Fibroblast of lung (primary cell): Measurements from ENCODE around the gene SLC34A1.

Experiments
- EZH2 ChIP-seq: IDR thresholded peaks from 2 replicates; pipeline ENCODE4 v1.5.1; 2012; ENCODE audit warnings: low read length, control low read depth, mild to moderate bottlenecking; ENCODE audit errors: missing control alignments
- TF ChIP-seq, protein P1 (sequence below), 2 donors: IDR thresholded peaks in 1 of 2; conservative IDR thresholded peaks in 1 of 2; 1 replicate in 1 of 2; 2 replicates in 1 of 2; pipeline ENCODE4 v1.5.1; 2011 to 2012; ENCODE audit warnings: low read length in 2 of 2, control low read depth in 1 of 2, inconsistent platforms in 1 of 2, low read depth in 1 of 2, mild to moderate bottlenecking in 1 of 2

DNA sequence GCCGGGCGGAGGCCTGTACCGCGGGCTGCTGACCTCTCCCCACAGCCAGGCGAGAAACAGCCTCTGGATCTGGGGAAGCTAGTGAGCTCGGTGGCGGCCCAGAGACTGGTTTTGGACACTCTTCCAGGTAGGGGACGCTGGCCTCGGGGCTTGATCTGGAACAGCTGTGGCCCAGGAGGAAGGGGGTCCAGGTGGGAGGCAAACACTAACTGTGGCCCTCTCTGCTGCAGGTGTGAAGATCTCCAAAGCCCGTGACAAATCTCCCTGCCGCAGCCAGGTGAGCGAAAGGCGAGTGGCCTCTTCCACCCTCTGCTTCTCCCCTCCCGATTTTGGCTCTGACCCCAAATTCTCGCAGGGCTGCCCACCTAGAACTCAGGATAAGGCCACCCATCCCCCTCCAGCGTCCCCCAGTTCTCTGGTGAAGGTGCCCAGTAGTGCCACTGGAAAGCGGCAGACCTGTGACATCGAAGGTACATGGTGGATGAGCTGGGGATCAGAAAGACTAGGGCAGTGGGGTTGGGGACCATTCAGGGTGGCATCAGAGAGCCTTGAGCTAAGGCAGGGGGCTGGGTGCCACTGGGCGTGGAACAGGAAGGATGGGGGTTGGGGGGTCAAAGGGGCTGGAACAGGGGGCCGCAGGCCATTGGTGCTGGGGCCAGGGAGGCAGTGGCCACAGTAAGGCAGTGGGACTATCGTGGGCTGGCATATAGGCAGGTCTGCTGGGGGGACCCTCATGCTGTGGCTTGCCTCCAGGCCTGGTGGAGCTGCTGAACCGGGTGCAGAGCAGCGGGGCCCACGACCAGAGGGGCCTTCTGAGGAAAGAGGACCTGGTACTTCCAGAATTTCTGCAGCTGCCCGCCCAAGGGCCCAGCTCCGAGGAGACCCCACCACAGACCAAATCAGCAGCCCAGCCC is 12.9 kb upstream of the SLC34A1 start:
- TF ChIP-seq, protein P1, sequence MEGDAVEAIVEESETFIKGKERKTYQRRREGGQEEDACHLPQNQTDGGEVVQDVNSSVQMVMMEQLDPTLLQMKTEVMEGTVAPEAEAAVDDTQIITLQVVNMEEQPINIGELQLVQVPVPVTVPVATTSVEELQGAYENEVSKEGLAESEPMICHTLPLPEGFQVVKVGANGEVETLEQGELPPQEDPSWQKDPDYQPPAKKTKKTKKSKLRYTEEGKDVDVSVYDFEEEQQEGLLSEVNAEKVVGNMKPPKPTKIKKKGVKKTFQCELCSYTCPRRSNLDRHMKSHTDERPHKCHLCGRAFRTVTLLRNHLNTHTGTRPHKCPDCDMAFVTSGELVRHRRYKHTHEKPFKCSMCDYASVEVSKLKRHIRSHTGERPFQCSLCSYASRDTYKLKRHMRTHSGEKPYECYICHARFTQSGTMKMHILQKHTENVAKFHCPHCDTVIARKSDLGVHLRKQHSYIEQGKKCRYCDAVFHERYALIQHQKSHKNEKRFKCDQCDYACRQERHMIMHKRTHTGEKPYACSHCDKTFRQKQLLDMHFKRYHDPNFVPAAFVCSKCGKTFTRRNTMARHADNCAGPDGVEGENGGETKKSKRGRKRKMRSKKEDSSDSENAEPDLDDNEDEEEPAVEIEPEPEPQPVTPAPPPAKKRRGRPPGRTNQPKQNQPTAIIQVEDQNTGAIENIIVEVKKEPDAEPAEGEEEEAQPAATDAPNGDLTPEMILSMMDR (conservative IDR thresholded peaks at IDR 0.05 in 1 of 2, IDR thresholded peaks at IDR 0.05 in 1 of 2; ENCODE audit: low read depth in 1 of 2, low read length in 2 of 2) = peak in 1 of 2 donors; percentile 4
- TF ChIP-seq EZH2 = no peak
